Panc1 (cell line): Measurements from ENCODE around the gene SH3GLB2. TPM values are rescaled to one million over a fixed set of nuclear protein-coding genes. Genes with fewer than 3 reads are reported as not detected.

Experiments used
- ATAC-seq: fragments of 200-7000 bp; cut with Tn5 transposase; 2 replicates; pipeline ENCODE4 v1.9.1; 2020; ENCODE audit warnings: mild to moderate bottlenecking, moderate library complexity
- BruUV-seq: library from RNA; stranded (reverse); fragments of 400-500 nt; replicated peaks from 2 replicates; lab custom pipeline; 2021; lab: Mats Ljungman, UMichigan
- CTCF ChIA-PET: fragments of 300-600 bp; sonication (Branson Sonifier 250); formaldehyde crosslinking; loops from one replicate; lab custom pipeline; 2022; ENCODE audit warnings: antibody characterized with exemption; lab: Charles Lee
- POLR2A ChIA-PET: fragments of 300-600 bp; sonication (Branson Sonifier 250); formaldehyde crosslinking; loops from one replicate; lab custom pipeline; 2022; ENCODE audit warnings: antibody characterized with exemption; lab: Charles Lee
- DNase-seq: peaks from one replicate; pipeline ENCODE4 v3.0.0-alpha.2; 2010; ENCODE audit warnings: low read depth, low spot score
- H3K27ac ChIP-seq: 2 replicates; pipeline ENCODE4 v1.5.1; 2011; ENCODE audit warnings: mild to moderate bottlenecking, low read length, inconsistent platforms
- H3K27me3 ChIP-seq: fragments of 200-500 bp; sonication (Bioruptor generic); 2 replicates; pipeline ENCODE4 v1.6.0; 2014; ENCODE audit warnings: low read length, inconsistent platforms; ENCODE audit not compliant: control insufficient read depth, insufficient read depth
- H3K36me3 ChIP-seq: fragments of 200-500 bp; sonication (Bioruptor generic); 2 replicates; pipeline ENCODE4 v1.5.1; 2014; ENCODE audit warnings: inconsistent platforms, mild to moderate bottlenecking, low read length, moderate library complexity; ENCODE audit not compliant: control insufficient read depth, insufficient read depth
- H3K4me1 ChIP-seq: 2 replicates; pipeline ENCODE4 v1.5.1; 2011; ENCODE audit warnings: inconsistent platforms, mild to moderate bottlenecking, low read length, moderate library complexity; ENCODE audit not compliant: control insufficient read depth, insufficient read depth
- H3K4me3 ChIP-seq, 2 experiments: 2 replicates each; pipeline ENCODE4 v1.5.1; 2011 to 2012; ENCODE audit warnings: low read depth in 2 of 2, low read length in 2 of 2, mild to moderate bottlenecking in 2 of 2, inconsistent platforms in 1 of 2, moderate library complexity in 1 of 2
- H3K9me3 ChIP-seq: fragments of 200-500 bp; sonication (Bioruptor generic); 2 replicates; pipeline ENCODE4 v1.5.1; 2014; ENCODE audit warnings: low read depth, mild to moderate bottlenecking, inconsistent platforms, low read length, moderate library complexity; ENCODE audit not compliant: control insufficient read depth, insufficient read depth
- POLR2AphosphoS5 ChIP-seq: IDR thresholded peaks from 2 replicates; pipeline ENCODE4 v1.6.1; 2012; ENCODE audit warnings: mild to moderate bottlenecking, low read depth, low read length, moderate library complexity
- REST ChIP-seq, 2 experiments: IDR thresholded peaks; 2 replicates each; pipeline ENCODE4 v1.6.1; 2011 to 2012; ENCODE audit warnings: low read depth in 2 of 2, control low read depth in 1 of 2, low read length in 1 of 2, mild to moderate bottlenecking in 1 of 2, moderate library complexity in 1 of 2; ENCODE audit not compliant: insufficient read depth in 1 of 2
- SIN3A ChIP-seq: IDR thresholded peaks from 2 replicates; pipeline ENCODE4 v1.6.1; 2012; ENCODE audit warnings: low read depth, mild to moderate bottlenecking, low read length, moderate library complexity, borderline replicate concordance; ENCODE audit not compliant: insufficient read depth
- TCF7L2 ChIP-seq: IDR thresholded peaks from 2 replicates; pipeline ENCODE4 v1.6.1; 2011; ENCODE audit warnings: mild to moderate bottlenecking, low read depth, low read length, inconsistent platforms
- in situ Hi-C: cut with HindIII; loops from 2 replicates; pipeline ENCODE4 v1.10.0; 2016; ENCODE audit warnings: low sequenced_read_pairs, low pct_unique_long_range_greater_than_20kb
- intact Hi-C: fragments of 100-400 bp; cut with micrococcal nuclease; formaldehyde crosslinking; loops from one replicate; pipeline ENCODE4 v1.10.0; 2022; ENCODE audit not compliant: unreplicated experiment
- total RNA-seq: library from RNA; stranded (reverse); gene quantifications from one replicate; pipeline ENCODE4 v1.2.1, GENCODE V29; 2021; ENCODE audit not compliant: unreplicated experiment
- TF ChIP-seq, protein P1 (sequence below): fragments of 450-650 bp; IDR thresholded peaks from 2 replicates; pipeline ENCODE4 v1.5.1; 2017; ENCODE audit warnings: mild to moderate bottlenecking

The SH3GLB2 gene
- total RNA-seq, 1 experiment from 2014 or later: 68.3 TPM

GRCh38 chr9:129068990-129069861 is 41.1 kb upstream of the SH3GLB2 start:
- DNase-seq (no peak), ATAC-seq (no peak; the same call in 1 of the 2 replicates)
- TF ChIP-seq REST (IDR thresholded peaks at IDR 0.05; ENCODE audit: insufficient read depth in 1 of 2, low read depth in 2 of 2, low read length in 1 of 2) (no peak), SIN3A (no peak), POLR2AphosphoS5 (no peak), TCF7L2 (no peak)
- TF ChIP-seq, protein P1, sequence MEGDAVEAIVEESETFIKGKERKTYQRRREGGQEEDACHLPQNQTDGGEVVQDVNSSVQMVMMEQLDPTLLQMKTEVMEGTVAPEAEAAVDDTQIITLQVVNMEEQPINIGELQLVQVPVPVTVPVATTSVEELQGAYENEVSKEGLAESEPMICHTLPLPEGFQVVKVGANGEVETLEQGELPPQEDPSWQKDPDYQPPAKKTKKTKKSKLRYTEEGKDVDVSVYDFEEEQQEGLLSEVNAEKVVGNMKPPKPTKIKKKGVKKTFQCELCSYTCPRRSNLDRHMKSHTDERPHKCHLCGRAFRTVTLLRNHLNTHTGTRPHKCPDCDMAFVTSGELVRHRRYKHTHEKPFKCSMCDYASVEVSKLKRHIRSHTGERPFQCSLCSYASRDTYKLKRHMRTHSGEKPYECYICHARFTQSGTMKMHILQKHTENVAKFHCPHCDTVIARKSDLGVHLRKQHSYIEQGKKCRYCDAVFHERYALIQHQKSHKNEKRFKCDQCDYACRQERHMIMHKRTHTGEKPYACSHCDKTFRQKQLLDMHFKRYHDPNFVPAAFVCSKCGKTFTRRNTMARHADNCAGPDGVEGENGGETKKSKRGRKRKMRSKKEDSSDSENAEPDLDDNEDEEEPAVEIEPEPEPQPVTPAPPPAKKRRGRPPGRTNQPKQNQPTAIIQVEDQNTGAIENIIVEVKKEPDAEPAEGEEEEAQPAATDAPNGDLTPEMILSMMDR: no peak
- Histone ChIP-seq H3K9me3 (no peaks in the 10 kb centered on the region), H3K27me3 (no peaks in the 10 kb centered on the region), H3K36me3 (no peaks in the 10 kb centered on the region), H3K4me3 (no peak overlapping the region), H3K4me1 (no peaks in the 10 kb centered on the region), H3K27ac (no peak overlapping the region)
- in situ Hi-C loops (no loop called here), intact Hi-C loops (no loop called here)
- CTCF ChIA-PET: no interaction called here
- POLR2A ChIA-PET: no interaction called here
- BruUV-seq: no TSS peak

DNA sequence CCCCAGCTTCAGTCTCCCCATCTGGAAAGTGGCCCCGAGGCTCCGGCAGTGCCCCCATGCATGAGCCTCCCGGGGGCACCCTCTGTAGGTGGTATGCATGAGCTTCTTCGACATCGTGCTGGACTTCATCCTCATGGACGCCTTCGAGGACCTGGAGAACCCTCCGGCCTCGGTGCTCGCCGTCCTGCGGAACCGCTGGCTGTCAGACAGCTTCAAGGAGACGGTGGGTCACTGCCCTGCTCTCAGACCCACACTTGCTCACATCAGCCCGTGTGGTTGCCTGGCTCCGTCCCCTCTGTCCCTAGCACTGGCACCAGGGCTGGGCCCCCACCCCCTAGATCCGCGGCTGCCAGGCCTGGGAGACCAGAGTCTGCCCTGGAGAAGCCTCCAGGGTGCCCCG is 40.0 kb upstream of the SH3GLB2 start:
- ChIA-PET CTCF (no interaction called here), POLR2A (no interaction called here)
- no peak for TF ChIP-seq SIN3A
- TF ChIP-seq, protein P1: no peak
- no peak for TF ChIP-seq REST (IDR thresholded peaks at IDR 0.05; ENCODE audit: insufficient read depth in 1 of 2, low read depth in 2 of 2, low read length in 1 of 2)
- no peak for TF ChIP-seq TCF7L2
- TF ChIP-seq POLR2AphosphoS5: no peak
- ATAC-seq (no peak), DNase-seq (no peak)
- H3K36me3 ChIP-seq: no peaks in the 10 kb centered on the region
- no peaks in the 10 kb centered on the region for H3K4me1 ChIP-seq
- H3K27ac ChIP-seq: no peak overlapping the region
- in situ Hi-C loops: no loop called here
- H3K9me3 ChIP-seq: no peaks in the 10 kb centered on the region
- BruUV-seq: no TSS peak
- H3K4me3 ChIP-seq: no peak overlapping the region
- intact Hi-C loops: no loop called here
- no peaks in the 10 kb centered on the region for H3K27me3 ChIP-seq
